Hypothalamus (tissue), 51 donors: ENCODE measurements around the gene KLHL4.
A peak's percentile ranks its signal among the peaks of the same experiment; 100 is the strongest.
"Not testable (repeated sequence)": the region's sequence is repeated elsewhere in the genome, so short reads cannot be mapped to it uniquely, and the experiment has no call there.

Experiments used
- DNase-seq, 51 donors: peaks; one replicate each; lab custom pipeline; 2025; lab: John Stamatoyannopoulos, UW

The KLHL4 gene, protein sequence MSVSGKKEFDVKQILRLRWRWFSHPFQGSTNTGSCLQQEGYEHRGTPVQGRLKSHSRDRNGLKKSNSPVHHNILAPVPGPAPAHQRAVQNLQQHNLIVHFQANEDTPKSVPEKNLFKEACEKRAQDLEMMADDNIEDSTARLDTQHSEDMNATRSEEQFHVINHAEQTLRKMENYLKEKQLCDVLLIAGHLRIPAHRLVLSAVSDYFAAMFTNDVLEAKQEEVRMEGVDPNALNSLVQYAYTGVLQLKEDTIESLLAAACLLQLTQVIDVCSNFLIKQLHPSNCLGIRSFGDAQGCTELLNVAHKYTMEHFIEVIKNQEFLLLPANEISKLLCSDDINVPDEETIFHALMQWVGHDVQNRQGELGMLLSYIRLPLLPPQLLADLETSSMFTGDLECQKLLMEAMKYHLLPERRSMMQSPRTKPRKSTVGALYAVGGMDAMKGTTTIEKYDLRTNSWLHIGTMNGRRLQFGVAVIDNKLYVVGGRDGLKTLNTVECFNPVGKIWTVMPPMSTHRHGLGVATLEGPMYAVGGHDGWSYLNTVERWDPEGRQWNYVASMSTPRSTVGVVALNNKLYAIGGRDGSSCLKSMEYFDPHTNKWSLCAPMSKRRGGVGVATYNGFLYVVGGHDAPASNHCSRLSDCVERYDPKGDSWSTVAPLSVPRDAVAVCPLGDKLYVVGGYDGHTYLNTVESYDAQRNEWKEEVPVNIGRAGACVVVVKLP

DNA sequence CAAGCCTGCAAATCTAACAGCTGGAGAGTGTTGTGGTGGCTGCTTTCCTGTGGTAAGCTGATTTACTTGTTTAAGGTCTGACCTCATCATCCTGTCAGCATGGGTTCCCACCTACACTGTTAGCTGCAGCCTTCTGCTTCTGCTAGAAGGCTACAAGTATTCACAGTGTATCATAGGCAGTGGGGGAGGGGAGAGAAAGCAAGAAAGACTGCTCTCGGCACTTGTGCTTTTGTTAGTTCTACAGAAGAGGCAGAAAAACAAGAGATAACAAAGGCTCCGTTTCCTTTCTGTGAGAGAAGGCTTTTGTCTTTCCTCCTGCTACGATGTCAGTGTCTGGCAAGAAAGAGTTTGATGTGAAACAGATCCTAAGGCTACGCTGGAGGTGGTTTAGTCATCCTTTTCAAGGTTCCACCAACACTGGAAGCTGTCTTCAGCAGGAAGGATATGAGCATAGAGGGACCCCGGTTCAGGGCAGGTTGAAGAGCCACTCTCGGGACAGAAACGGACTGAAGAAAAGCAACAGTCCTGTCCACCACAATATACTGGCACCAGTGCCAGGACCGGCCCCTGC lies at the start of gene KLHL4:
Gene KLHL4 (plus strand): TSS at position 232 of the 571 bp plus-strand sequence. CDS start 92 bp downstream, at position 324.
- peak in 41 of 51 donors; percentile 0 to 78 (median 7) for DNase-seq

DNA sequence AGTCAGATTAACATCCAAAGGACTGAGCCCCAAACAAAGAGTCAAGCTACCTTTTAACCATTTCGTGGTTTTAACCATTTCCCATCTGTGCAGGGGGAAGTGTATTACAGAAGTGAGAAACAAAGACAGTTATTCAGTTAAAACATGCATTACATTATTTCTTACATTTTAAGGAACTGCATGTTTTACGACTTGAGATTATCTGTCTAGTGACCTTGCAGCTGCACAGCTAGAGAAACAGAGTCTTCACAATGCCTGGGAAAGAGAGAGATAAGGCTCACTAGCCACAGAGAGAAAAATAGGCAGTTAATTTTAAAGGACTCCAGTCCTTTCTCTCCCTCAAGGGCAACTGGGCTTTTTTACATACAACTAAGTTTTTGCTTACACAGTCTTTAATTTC lies 48.7 kb upstream of the KLHL4 start:
- DNase-seq = no peak

- DNase-seq = no peak
Measured at GRCh38 chrX:87475793-87476192, 41.8 kb upstream of the KLHL4 start.

GRCh38 chrX:87478703-87479102 lies 38.9 kb upstream of the KLHL4 start:
- DNase-seq = not testable (repeated sequence)

- no peak for DNase-seq
Measured at GRCh38 chrX:87489071-87489470, 28.5 kb upstream of the KLHL4 start.

DNA sequence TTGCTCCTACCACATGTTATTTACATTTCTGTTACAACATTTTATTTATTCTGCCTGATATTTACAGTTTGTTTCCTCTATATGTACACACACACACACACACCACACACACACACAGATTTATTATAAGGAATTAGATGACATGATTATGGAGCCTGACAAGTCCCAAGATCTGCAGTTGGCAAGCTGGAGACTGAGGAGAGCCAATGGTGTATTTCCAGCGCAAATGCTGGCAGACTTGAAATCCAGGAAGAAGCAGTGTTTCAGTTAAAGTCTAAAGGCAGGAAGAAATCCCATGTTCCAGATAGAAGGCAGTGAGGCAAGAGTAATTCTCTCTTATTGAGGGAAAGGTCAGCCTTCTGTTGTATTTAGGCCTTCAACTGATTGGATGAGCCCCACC lies 1.8 kb upstream of the KLHL4 start:
- no peak for DNase-seq

DNA sequence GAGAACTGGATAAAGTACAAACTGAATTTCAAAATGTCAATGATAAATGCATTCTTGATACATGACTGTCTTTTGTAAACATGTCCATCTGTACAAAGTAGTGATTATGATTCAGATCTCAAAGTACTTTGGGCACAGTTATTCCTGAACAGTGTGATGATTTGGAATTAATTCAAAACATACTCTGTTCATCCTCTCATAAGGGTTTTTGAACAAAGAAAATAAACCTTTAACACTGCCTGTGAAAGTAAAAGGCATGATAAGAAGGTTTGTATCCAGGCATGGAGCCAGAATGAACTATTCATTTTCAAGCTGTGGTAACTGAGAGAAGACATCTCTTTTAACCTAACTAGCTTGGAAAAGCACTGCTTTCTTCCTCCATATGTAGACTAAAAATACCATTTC lies 883 bp upstream of the KLHL4 start:
- peak in 1 of 51 donors; percentile 35 for DNase-seq

DNA sequence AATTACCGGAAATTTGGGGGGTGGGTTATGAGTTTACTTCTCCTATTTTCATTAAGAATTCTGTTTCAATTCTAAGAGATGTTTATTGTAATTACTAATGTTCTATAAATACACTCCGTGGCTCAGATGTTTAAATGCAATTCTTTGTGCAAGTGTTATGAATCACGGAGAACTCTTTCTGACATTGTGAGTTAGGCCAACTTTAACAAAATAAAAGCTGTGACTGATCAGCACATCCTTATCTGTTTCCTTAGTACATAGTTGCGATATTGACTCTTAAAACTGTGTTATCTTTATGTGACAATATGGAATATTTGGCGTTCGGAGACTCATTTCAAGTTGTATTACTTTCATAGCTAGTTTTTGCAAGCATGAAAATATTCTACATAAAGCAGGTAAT lies 902 bp downstream of the KLHL4 start:
- DNase-seq = peak in 1 of 51 donors; percentile 30

GRCh38 chrX:87525771-87526229 lies 8.2 kb downstream of the KLHL4 start:
- peak in 1 of 51 donors; percentile 4 for DNase-seq

DNA sequence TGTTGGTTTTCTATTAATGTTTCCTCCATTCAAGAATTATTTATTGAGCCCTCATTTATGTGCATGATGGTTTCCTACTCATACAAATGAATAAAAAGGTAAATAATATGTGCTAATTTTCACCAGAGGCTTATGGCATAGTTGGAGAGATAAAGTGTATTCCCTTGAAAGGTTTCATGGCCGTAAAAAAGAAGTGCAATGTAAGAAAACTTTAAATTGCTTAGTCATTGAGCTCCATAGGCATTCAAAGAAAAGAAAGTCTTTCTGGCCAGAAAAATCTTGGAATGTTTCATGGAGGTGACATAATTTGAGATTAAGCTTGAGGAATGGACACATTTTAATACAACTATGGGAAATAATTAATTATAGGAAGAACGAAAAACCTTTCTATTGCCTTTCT lies 8.7 kb downstream of the KLHL4 start:
- no peak for DNase-seq

DNA sequence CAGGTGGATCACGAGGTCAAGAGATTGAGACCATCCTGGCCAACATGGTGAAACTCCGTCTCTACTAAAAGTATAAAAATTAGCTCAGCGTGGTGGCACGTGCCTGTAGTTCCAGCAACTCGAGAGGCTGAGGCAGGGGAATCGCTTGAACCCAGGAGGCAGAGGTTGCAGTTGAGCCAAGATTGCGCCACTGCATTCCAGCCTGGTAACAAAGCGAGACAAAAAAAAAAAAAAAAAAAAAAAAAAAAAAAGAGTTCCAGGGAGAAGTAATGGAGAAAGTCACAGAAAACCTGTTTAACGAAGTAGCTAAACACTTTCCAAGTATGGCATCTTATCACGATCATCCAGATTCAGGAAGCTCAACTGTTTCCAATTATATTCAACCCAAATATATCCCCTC lies 10.9 kb downstream of the KLHL4 start:
- DNase-seq = no peak

DNA sequence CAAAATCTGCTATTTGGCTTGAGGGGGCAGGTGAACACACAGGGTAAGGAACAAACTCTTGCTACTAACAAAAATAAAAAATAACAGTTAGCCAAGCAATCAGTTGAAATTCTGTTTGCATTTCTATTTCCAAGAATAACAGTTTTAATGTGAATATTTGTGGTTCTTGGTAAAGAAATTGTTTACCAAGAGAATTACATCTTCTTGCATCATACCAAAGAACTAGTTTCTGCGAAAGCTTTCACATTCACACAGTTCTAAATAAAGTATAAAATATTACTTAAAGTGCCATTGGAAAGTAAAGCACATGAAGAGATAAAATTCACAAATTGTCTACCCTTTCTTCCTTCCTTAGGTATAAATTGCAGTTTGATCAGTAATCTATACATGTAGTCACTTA lies 54.4 kb downstream of the KLHL4 start:
- DNase-seq = no peak

DNA sequence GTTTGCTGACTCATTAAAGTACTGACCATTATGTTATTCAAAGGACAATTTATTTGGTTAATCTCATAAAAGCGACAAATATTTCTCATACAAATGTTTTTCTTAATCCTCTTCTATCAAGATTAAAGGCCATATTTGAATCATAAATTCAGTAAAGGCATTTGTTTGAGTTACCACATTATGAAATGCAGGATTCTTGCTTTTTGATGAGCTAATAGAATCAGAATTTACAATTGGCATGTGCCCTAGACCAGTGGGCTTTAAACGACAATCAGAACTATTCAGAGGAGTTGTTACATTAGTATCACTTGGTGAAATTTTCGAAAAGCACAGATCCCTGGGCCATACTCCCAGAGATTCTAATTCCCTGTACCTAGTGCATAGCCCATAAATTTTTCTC lies 55.3 kb downstream of the KLHL4 start:
- DNase-seq = no peak

- peak in 1 of 51 donors; percentile 23 for DNase-seq
Measured at GRCh38 chrX:87578978-87579377, 61.4 kb downstream of the KLHL4 start.

DNA sequence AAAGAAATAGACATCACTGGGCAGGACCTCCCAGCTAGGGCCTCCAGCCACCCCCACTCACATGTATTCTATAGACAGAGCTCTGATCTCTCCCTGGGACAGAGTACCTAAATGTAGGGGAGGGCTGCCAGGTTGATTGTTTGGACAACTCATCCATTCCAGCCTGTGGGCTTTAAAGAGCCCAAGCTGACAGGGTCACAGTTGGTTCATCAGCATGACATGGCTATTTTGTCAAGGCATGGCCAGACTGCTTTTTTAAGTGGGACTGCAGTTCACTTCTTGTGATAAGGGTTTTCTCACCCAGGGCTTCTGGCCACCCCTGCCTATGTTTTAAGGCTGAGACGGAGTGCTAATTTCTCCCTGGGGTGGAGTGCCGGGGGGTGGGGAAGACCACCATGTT lies 63.3 kb downstream of the KLHL4 start:
- no peak for DNase-seq

DNA sequence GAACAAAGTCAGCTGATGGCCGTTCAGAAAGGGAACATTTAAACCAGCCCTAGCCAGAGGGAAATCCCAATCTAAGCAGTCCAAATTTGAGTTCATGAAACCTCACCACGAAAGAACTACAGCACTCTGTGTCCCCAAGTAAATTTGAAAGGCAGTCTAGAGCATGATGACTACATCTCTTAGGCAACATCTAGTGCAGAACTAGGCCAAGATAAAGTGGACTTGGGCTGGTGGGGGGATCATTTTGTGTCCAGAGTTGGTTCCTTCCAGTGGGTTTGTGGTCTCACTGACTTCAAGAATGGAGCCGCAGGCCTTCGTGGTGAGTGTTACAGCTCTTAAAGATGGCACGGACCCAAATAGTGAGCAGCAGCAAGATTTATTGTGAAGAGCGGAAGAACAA lies 64.9 kb downstream of the KLHL4 start:
- no peak for DNase-seq

- DNase-seq = no peak
Measured at GRCh38 chrX:87583679-87584078, 66.1 kb downstream of the KLHL4 start.

- no peak for DNase-seq
Measured at GRCh38 chrX:87616371-87616770, 98.8 kb downstream of the KLHL4 start.

DNA sequence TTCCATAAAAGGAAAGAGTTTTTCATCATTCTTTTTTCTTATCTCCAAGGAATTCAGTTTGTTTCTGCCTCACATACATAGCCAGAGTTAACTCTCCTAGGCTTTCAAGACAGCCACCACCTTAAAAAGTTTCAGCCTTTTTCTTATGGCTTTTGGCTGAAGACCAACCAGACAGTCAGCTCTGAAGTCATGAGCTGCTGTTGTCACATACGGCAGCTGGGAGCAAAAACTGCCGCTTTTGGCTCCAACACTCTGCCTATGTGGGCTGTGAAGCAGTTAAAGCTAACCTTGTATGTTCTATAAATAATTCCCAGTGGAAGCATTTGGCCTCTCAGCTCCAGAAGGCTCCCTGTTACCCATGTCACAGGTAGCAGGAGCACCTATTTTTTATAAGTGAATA lies 104.1 kb downstream of the KLHL4 start:
- DNase-seq = peak in 5 of 51 donors; percentile 0 to 13 (median 0)

DNA sequence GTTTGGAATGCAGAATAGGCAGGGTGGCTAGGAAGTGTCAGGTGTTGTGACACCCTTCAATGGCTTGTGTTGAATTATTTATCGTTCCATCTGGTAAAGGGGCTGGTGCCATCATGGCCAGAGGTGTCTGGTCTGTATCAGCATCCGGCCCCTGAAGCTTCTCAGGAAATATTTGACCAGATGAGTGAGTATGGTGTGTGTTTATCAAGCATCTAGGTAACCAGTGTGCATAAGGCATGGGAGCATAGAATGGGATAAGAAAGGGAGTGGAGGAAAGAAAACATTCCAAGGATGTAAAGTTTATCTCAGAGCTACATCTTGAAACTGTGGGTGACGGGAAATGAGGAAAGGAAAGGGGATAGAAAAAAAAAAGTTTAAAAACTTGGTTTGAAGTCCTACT lies 109.4 kb downstream of the KLHL4 start:
- DNase-seq = no peak

GRCh38 chrX:87634361-87634760 lies 116.8 kb downstream of the KLHL4 start:
- DNase-seq = no peak

DNA sequence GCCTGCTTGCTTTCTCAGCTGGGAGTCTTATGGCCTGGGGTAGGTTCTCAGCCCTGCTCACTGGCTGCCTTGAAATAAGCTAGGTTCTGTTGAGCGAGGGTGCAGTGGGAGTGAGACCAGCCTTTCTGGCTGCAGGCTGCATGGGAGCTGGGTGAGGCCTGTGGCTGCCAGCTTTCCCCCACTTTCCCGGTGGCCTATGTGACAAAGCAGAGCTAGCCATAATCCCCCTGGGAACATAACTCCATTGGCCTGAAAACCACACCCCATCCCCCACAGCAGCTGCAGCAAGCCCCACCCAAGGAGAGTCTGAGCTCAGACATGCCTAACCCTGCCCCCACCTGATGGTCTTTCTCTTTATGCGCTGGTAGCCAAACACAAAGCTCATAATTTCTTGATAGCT lies 118.9 kb downstream of the KLHL4 start:
- DNase-seq = no peak
